Loucy (cell line): ENCODE data around the gene GPR137.

ENCODE experiments used
- H2AFZ ChIP-seq: fragments of 200-600 bp; sonication (generic); 2 replicates; pipeline ENCODE4 v1.6.0; 2016; ENCODE audit warnings: antibody characterized with exemption, mild to moderate bottlenecking, low read length, moderate library complexity
- H3F3A ChIP-seq: fragments of 200-600 bp; 2 replicates; pipeline ENCODE4 v1.6.0; 2016; ENCODE audit warnings: antibody characterized with exemption, low read depth, mild to moderate bottlenecking
- H3K27me3 ChIP-seq: fragments of 200-600 bp; sonication (generic); 2 replicates; pipeline ENCODE4 v1.6.1; 2014; ENCODE audit warnings: low read length, mild to moderate bottlenecking; ENCODE audit not compliant: insufficient read depth, poor library complexity, severe bottlenecking
- H3K36me3 ChIP-seq: fragments of 200-600 bp; sonication (generic); 2 replicates; pipeline ENCODE4 v1.6.1; 2016; ENCODE audit warnings: low read length; ENCODE audit not compliant: insufficient read depth
- H3K4me1 ChIP-seq: fragments of 200-600 bp; sonication (generic); 2 replicates; pipeline ENCODE4 v1.5.1; 2014; ENCODE audit warnings: low read length, mild to moderate bottlenecking; ENCODE audit not compliant: insufficient read depth, poor library complexity, severe bottlenecking
- H3K4me2 ChIP-seq: fragments of 200-600 bp; sonication (generic); 2 replicates; pipeline ENCODE4 v1.6.0; 2014; ENCODE audit warnings: antibody characterized with exemption, low read length, low read depth, mild to moderate bottlenecking; ENCODE audit not compliant: poor library complexity, severe bottlenecking
- H3K4me3 ChIP-seq: fragments of 200-600 bp; sonication (generic); 2 replicates; pipeline ENCODE4 v1.5.1; 2014; ENCODE audit warnings: low read length, mild to moderate bottlenecking, mixed read lengths; ENCODE audit not compliant: poor library complexity, severe bottlenecking
- H3K79me2 ChIP-seq: fragments of 200-600 bp; sonication (generic); 2 replicates; pipeline ENCODE4 v1.6.1; 2014; ENCODE audit warnings: low read length; ENCODE audit not compliant: insufficient read depth
- H3K9ac ChIP-seq: fragments of 200-600 bp; sonication (generic); 2 replicates; pipeline ENCODE4 v1.6.0; 2014; ENCODE audit warnings: mild to moderate bottlenecking, low read depth, low read length, moderate library complexity; ENCODE audit not compliant: poor library complexity, severe bottlenecking
- H3K9me2 ChIP-seq: fragments of 200-600 bp; sonication (generic); replicated peaks from 2 replicates; pipeline ENCODE4 v1.6.1; 2016; ENCODE audit warnings: low read depth, low read length, mixed read lengths
- H3K9me3 ChIP-seq: fragments of 200-600 bp; sonication (generic); 2 replicates; pipeline ENCODE4 v1.6.1; 2014; ENCODE audit warnings: mild to moderate bottlenecking, antibody characterized with exemption, low read length, low read depth; ENCODE audit not compliant: insufficient read depth
- H4K20me1 ChIP-seq: fragments of 200-600 bp; sonication (generic); 2 replicates; pipeline ENCODE4 v1.6.0; 2014; ENCODE audit warnings: antibody characterized with exemption, low read length, mild to moderate bottlenecking; ENCODE audit not compliant: insufficient read depth, poor library complexity, severe bottlenecking
- EZH2phosphoT487 ChIP-seq: fragments of 200-600 bp; IDR thresholded peaks from 2 replicates; pipeline ENCODE4 v1.6.1; 2018; ENCODE audit warnings: antibody characterized with exemption, mild to moderate bottlenecking, moderate library complexity, borderline replicate concordance
- TF ChIP-seq, protein P1 (sequence below): fragments of 200-600 bp; sonication (generic); conservative IDR thresholded peaks from 2 replicates; pipeline ENCODE4 v1.5.1; 2014; ENCODE audit warnings: mild to moderate bottlenecking, antibody characterized with exemption, low read length

GPR137 gene

DNA sequence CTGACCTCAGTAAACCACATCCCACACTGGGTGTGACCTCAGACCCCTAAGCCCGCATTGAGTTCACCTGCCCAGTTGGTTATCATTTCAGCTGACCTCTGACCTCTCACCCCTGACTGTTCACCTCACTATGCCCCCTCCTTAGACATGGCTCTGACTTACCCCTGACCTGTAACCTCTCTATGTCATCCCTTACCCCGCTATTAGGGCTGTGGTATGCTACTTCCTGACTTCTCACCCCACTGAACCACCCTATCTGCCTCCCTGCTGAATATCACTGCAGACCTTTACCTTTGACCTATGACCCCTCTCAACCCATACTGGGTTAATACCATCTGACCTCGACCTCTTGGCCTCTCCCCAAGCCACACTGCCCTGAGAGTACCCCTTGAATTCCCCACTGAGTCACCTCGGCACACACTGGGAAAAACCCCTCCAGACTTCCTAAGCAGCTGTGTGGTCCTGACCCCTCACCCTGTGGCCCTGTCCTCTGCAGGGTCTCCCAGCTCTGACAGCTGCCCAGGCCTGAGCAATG, 26.0 kb upstream of the GPR137 start:
- Histone ChIP-seq H4K20me1 (no peaks in the 10 kb centered on the region), H3K9me2 (no peaks in the 10 kb centered on the region), H3K4me1 (no peaks in the 10 kb centered on the region)

GRCh38 chr11:64260147-64260708, 25.4 kb upstream of the GPR137 start:
- Histone ChIP-seq H3K9me2 (no peaks in the 10 kb centered on the region), H3K4me2 (no peak overlapping the region), H4K20me1 (no peaks in the 10 kb centered on the region), H3K36me3 (no peaks in the 10 kb centered on the region), H2AFZ (no peak overlapping the region), H3K4me3 (no peak overlapping the region), H3K79me2 (no peaks in the 10 kb centered on the region), H3K9me3 (no peaks in the 10 kb centered on the region), H3K27me3 (no peaks in the 10 kb centered on the region), H3F3A (no peaks in the 10 kb centered on the region), H3K4me1 (no peaks in the 10 kb centered on the region), H3K9ac (no peak overlapping the region)
- TF ChIP-seq, protein P1, sequence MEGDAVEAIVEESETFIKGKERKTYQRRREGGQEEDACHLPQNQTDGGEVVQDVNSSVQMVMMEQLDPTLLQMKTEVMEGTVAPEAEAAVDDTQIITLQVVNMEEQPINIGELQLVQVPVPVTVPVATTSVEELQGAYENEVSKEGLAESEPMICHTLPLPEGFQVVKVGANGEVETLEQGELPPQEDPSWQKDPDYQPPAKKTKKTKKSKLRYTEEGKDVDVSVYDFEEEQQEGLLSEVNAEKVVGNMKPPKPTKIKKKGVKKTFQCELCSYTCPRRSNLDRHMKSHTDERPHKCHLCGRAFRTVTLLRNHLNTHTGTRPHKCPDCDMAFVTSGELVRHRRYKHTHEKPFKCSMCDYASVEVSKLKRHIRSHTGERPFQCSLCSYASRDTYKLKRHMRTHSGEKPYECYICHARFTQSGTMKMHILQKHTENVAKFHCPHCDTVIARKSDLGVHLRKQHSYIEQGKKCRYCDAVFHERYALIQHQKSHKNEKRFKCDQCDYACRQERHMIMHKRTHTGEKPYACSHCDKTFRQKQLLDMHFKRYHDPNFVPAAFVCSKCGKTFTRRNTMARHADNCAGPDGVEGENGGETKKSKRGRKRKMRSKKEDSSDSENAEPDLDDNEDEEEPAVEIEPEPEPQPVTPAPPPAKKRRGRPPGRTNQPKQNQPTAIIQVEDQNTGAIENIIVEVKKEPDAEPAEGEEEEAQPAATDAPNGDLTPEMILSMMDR, result no peak
- no peak for TF ChIP-seq EZH2phosphoT487

More for the DNA sequence above, 26.0 kb upstream of the GPR137 start:
- H3F3A ChIP-seq, result no peaks in the 10 kb centered on the region
- H2AFZ ChIP-seq, result no peak overlapping the region
- H3K4me3 ChIP-seq, result no peak overlapping the region
- H3K36me3 ChIP-seq, result no peaks in the 10 kb centered on the region
- H3K4me2 ChIP-seq, result no peak overlapping the region
- H3K9me3 ChIP-seq, result no peaks in the 10 kb centered on the region
- TF ChIP-seq EZH2phosphoT487, result no peak
- TF ChIP-seq, protein P1, result no peak
- no peak overlapping the region for H3K9ac ChIP-seq
- no peaks in the 10 kb centered on the region for H3K79me2 ChIP-seq
- no peaks in the 10 kb centered on the region for H3K27me3 ChIP-seq

DNA sequence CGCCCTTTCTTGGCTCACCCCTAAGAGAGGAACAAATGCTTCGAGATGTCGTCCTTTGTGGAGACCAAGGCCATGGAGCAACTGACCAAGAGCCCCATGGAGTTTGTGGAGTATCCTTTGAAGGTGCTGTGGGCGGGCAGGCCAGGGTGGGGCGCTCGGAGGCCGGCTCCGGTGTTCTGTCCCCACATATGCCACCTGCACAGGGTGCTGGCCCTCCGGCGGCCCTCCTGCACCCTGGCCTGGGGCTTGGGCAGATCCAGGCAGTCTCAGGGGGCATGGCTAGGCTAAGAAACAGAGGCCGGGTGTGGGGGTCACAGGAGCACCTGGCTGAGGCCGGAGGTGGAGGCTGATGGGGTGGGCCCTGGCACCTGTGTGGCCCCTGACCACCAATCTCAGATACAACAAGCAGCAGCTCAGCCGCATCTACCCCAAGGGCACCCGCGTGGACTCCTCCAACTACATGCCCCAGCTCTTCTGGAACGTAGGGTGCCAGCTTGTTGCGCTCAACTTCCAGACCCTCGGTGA, 24.0 kb upstream of the GPR137 start:
- no peak overlapping the region for H3K9ac ChIP-seq
- H3K79me2 ChIP-seq, result no peaks in the 10 kb centered on the region
- H3K27me3 ChIP-seq, result no peaks in the 10 kb centered on the region
- H4K20me1 ChIP-seq, result no peaks in the 10 kb centered on the region
- no peak overlapping the region for H2AFZ ChIP-seq
- TF ChIP-seq, protein P1, result no peak
- no peak for TF ChIP-seq EZH2phosphoT487
- H3K36me3 ChIP-seq, result no peaks in the 10 kb centered on the region
- no peaks in the 10 kb centered on the region for H3F3A ChIP-seq
- no peak overlapping the region for H3K4me2 ChIP-seq
- no peaks in the 10 kb centered on the region for H3K9me3 ChIP-seq
- no peaks in the 10 kb centered on the region for H3K9me2 ChIP-seq
- H3K4me1 ChIP-seq, result no peaks in the 10 kb centered on the region
- no peak overlapping the region for H3K4me3 ChIP-seq
